HG02642 (cell line): ENCODE measurements around the gene DUS3L.
"Not testable (repeated sequence)": the region's sequence is repeated elsewhere in the genome, so short reads cannot be mapped to it uniquely, and the experiment has no call there.

Experiments used
- ATAC-seq: cut with Tn5 transposase; IDR thresholded peaks from one replicate; pipeline ENCODE4 v1.9.1; 2021; ENCODE audit warnings: mild to moderate bottlenecking; ENCODE audit not compliant: unreplicated experiment, poor library complexity

DUS3L gene

GRCh38 chr19:5780916-5781315 lies 10.0 kb downstream of the DUS3L start:
- not testable (repeated sequence) for ATAC-seq

DNA sequence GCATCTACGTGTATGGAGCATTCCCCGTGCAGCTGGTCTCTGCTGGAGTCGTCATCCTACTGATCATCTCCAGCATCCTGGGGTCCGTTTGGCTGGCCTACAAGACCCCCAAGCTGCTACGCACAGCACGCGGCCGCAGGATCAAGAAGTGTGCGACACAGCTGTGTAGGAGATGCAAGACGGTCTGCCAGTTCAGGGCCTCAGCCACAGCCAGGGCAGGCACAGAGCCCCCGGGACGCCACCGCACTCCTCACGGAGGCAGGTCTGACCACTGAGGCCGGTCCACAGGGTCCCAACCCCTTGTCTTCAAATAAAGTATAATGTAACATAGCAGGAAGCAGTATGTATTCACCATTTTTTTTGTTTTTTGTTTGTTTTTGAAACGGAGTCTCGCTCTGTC lies 12.6 kb downstream of the DUS3L start:
- ATAC-seq, result no peak

GRCh38 chr19:5775668-5776309 lies 15.2 kb downstream of the DUS3L start:
- no peak for ATAC-seq

DNA sequence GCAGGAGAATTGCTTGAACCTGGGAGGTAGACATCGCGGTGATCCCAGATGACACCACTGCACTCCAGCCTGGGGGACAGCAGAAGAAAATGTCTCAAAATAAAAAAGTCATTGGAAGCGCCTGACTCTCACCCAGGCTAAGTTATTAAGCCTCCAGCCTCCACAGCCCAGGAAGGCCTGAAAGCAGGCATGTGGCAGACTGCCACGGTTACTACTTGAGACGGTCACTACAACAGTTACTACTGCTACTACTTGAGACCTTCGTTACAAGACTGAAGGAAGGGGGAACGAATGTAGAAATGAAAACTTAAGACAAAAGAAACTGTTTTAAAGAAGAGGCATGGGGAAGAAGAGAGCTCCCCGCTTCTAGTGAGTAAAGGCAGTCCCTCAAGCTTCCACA lies 16.0 kb downstream of the DUS3L start:
- no peak for ATAC-seq

GRCh38 chr19:5773276-5773675 lies 17.7 kb downstream of the DUS3L start:
- ATAC-seq, result no peak

GRCh38 chr19:5772416-5772815 lies 18.5 kb downstream of the DUS3L start:
- no peak for ATAC-seq

- ATAC-seq, result no peak
Measured at GRCh38 chr19:5767949-5768348, 23.0 kb downstream of the DUS3L start.

GRCh38 chr19:5765220-5765619 lies 25.7 kb downstream of the DUS3L start:
- ATAC-seq, result no peak

GRCh38 chr19:5762608-5763217 lies 28.2 kb downstream of the DUS3L start:
- ATAC-seq, result no peak

DNA sequence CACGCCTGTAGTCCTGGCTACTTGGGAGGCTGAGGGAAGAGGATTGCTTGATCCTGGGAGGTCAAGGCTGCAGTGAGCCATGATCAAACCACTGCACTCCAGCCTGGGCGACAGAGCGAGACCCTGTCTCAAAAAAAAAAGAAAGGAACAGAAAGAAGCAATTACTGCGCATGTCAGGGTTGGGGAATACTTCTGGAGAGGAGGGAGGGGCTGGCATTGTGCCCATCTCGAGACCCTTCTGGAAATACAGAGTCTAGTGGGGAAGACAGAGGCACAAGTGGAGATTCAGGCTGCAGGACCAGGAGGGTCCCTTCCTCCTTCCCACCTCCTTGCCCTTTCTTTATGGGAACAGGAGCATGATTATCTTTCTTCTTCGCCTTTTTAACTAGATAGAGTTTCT lies 37.2 kb downstream of the DUS3L start:
- ATAC-seq, result no peak

GRCh38 chr19:5751709-5752108 lies 39.3 kb downstream of the DUS3L start:
- ATAC-seq, result no peak

DNA sequence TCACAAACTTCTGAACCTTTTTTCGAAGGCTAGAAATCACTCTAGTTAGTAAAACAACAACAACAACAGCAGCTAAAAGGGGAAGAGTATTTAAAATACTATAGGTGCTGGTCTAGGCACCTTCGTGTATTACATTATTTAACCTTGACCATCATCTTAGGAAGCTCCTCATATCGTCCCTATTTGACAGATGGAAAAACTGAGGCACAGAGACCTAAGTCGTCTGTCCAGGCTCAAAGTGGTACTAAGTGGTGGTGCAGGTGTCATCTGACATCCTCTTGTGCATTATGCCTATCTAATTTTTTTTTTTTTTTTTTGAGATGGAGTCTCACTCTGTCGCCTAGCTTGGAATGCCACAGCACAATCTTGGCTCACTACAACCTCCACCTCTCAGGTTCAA lies 41.5 kb downstream of the DUS3L start:
- no peak for ATAC-seq

- not testable (repeated sequence) for ATAC-seq
Measured at GRCh38 chr19:5748920-5749319, 42.0 kb downstream of the DUS3L start.

DNA sequence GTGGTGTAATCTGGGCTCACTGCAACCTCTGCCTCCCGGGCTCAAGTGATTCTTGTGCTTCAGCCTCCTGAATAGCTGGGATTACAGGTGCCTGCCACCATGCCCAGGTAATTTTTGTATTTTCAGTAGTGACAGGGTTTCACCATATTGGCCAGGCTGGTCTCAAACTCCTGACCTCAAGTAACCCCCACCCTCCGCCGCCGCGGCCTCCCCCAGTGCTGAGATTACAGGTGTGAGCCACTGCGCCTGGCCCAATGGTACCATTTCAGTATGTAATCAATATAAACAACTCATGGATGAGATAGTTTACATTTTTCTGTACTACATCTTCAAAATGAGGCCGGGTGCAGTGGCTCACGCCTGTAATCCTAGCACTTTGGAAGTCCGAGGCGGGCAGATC lies 46.0 kb downstream of the DUS3L start:
- ATAC-seq, result not testable (repeated sequence)

DNA sequence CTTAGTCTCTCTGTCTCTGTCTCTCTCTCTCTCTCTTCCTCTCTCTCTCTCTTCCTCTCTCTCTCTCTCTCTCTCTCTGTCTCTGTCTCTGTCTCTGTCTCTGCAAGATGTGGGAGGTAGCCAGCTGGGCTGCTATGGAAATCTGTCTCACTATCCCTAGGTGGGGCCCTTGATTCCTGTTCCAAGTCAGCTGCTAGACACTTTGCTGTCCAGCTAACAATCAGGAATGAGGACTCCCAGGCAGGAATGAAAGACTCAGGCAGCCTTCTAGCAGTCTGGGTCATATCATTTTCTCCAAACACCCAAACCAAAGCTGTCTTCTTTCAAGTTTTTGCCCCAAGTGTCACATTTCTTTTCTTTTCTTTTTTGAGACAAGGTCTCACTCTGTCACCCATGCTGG lies 47.3 kb downstream of the DUS3L start:
- no peak for ATAC-seq

DNA sequence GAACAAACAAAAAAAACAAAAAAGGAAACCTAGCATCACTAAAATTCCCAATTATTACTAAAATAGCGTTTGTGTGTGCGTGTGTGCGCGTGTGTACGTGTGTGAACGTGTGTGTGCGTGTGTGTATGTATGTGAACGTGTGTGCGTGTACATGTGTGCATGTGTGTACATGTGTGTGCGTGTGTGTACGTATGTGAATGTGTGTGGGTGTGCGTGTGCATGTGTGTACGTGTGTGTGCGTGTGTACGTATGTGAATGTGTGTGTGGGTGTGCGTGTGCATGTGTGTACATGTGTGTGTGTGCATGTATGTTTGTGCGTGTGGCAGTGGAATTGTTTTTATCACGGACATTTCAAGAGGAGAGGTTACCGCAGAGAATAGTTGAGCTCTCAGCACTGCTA lies 48.9 kb downstream of the DUS3L start:
- no peak for ATAC-seq

- no peak for ATAC-seq
Measured at GRCh38 chr19:5738423-5738822, 52.5 kb downstream of the DUS3L start.
